ENCODE measurements around the gene CNTNAP2. TPM values are rescaled to one million over a fixed set of nuclear protein-coding genes. Genes with fewer than 3 reads are reported as not detected.

Gene CNTNAP2
- total RNA-seq, 4 donors from 2014 or later, result 0.42 TPM; not detected in 3

DNA sequence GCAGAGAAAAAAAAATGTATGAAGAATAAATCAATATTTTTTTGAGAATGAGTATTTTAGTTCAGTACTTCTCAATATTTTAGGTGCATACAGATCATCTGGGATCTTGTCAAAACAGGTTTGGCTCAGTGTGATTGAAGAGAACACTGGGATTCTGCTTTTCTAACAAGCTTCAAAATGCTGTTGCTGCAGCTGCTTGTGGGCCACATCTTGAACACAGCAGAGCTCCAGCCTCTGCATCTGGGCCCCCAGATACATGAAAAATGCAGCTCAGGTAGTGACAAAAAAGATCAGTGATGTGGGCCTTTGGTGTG lies 1296.9 kb downstream of the CNTNAP2 start:
- Histone ChIP-seq H3K27ac (no peak overlapping the region), H3K4me1 (peaks cover 0 to 17% (median 0%) of the 10 kb centered on the region in 4 donors), H3K4me3 (no peak overlapping the region), H3K27me3 (no peaks in the 10 kb centered on the region), H3K9me3 (no peaks in the 10 kb centered on the region), H3K36me3 (no peaks in the 10 kb centered on the region)
- no peak for DNase-seq (ENCODE audit: low spot score in 2 of 2)
- no peak for TF ChIP-seq CTCF (IDR thresholded peaks at IDR 0.05)
- TF ChIP-seq EP300 (IDR thresholded peaks at IDR 0.05), result no peak

- TF ChIP-seq POLR2A (IDR thresholded peaks at IDR 0.05) (no peak), EP300 (IDR thresholded peaks at IDR 0.05) (no peak)
- 88 to 94% methylated on average over 1 of the region's 1 CpG for WGBS, 2 donors
- H3K4me1 ChIP-seq, result peaks cover 0 to 17% (median 0%) of the 10 kb centered on the region in 4 donors
- no peaks in the 10 kb centered on the region for H3K9me3 ChIP-seq
- no peak overlapping the region for H3K27ac ChIP-seq
- H3K27me3 ChIP-seq, result no peaks in the 10 kb centered on the region
- H3K36me3 ChIP-seq, result no peaks in the 10 kb centered on the region
- no peak for DNase-seq (ENCODE audit: low spot score in 2 of 2)
- no peak overlapping the region for H3K4me3 ChIP-seq
These were observed 1299.4 kb downstream of the CNTNAP2 start for GRCh38 chr7:147415991-147416390.

GRCh38 chr7:147418966-147419365 lies 1302.4 kb downstream of the CNTNAP2 start:
- DNase-seq (ENCODE audit: low spot score in 2 of 2), result no peak
- Histone ChIP-seq H3K27me3 (no peaks in the 10 kb centered on the region), H3K4me1 (no peaks in the 10 kb centered on the region), H3K4me3 (no peak overlapping the region), H3K9me3 (no peaks in the 10 kb centered on the region), H3K36me3 (no peaks in the 10 kb centered on the region), H3K27ac (no peak overlapping the region)
- 76 to 77% methylated on average over 3 of the region's 3 CpGs for WGBS, 2 donors
- no peak for TF ChIP-seq EP300 (IDR thresholded peaks at IDR 0.05)
- TF ChIP-seq CTCF (IDR thresholded peaks at IDR 0.05), result no peak
- no peak for TF ChIP-seq POLR2A (IDR thresholded peaks at IDR 0.05)

DNA sequence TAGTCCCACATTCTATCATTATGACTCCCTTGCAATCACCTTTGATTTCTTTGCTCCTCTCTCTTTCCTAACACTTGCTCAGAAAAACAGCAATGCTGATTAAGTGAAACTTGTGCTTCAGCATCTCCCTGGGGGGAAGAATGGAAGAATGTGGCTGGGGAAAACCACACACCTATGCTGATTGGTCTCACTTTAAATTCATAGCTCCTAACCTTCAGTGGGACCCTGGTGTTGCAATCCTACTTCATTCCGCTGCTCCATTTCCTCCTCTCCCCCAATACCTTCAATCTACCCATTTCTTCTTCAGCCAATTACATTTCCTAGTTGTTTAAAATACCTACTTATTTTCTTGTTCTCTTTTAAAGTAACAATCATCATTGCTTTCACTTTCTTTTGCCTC lies 1307.3 kb downstream of the CNTNAP2 start:
- Histone ChIP-seq H3K27me3 (no peaks in the 10 kb centered on the region), H3K4me1 (no peaks in the 10 kb centered on the region), H3K4me3 (no peak overlapping the region), H3K27ac (no peak overlapping the region), H3K36me3 (no peaks in the 10 kb centered on the region), H3K9me3 (no peaks in the 10 kb centered on the region)
- no peak for TF ChIP-seq POLR2A (IDR thresholded peaks at IDR 0.05)
- no peak for TF ChIP-seq EP300 (IDR thresholded peaks at IDR 0.05)
- TF ChIP-seq CTCF (IDR thresholded peaks at IDR 0.05), result no peak
- no peak for DNase-seq (ENCODE audit: low spot score in 2 of 2)
- 100% methylated on average over 1 of the region's 1 CpG for WGBS, 2 donors

- WGBS, 2 donors, result 94 to 97% methylated on average over 1 of the region's 1 CpG
- Histone ChIP-seq H3K27ac (no peak overlapping the region), H3K4me1 (no peaks in the 10 kb centered on the region), H3K4me3 (no peak overlapping the region), H3K27me3 (no peaks in the 10 kb centered on the region), H3K36me3 (no peaks in the 10 kb centered on the region), H3K9me3 (peaks cover 0 to 7% (median 0%) of the 10 kb centered on the region in 4 donors)
- DNase-seq (ENCODE audit: low spot score in 2 of 2), result no peak
- TF ChIP-seq EP300 (IDR thresholded peaks at IDR 0.05) (no peak), POLR2A (IDR thresholded peaks at IDR 0.05) (no peak), CTCF (IDR thresholded peaks at IDR 0.05) (no peak)
These were observed 1311.5 kb downstream of the CNTNAP2 start for GRCh38 chr7:147428075-147428474.

DNA sequence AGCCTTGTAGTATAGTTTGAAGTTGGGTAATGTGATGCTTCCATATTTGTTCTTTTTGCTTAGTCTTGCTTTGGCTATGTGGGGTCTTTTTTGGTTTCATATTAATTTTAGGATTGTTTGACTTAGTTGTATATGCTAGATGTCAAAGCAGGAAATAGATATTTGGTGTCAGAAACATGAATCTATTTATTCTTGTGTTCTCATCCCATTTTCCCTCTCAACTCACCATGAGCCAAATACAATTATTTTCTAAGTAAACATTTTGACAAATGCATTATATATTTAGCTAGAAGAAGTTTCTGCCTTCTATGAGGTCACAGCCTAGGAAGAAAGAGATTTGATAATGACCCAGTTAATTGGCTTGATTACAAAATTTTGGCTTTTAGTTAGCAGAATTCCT lies 1313.4 kb downstream of the CNTNAP2 start:
- TF ChIP-seq CTCF (IDR thresholded peaks at IDR 0.05), result no peak
- TF ChIP-seq POLR2A (IDR thresholded peaks at IDR 0.05), result no peak
- no peak for TF ChIP-seq EP300 (IDR thresholded peaks at IDR 0.05)
- H3K36me3 ChIP-seq, result no peaks in the 10 kb centered on the region

More for the DNA sequence above, 1313.4 kb downstream of the CNTNAP2 start:
- peaks cover 0 to 7% (median 0%) of the 10 kb centered on the region in 4 donors for H3K9me3 ChIP-seq
- H3K4me1 ChIP-seq, result no peaks in the 10 kb centered on the region
- no peak overlapping the region for H3K27ac ChIP-seq
- no peak for DNase-seq (ENCODE audit: low spot score in 2 of 2)
- no peak overlapping the region for H3K4me3 ChIP-seq
- H3K27me3 ChIP-seq, result no peaks in the 10 kb centered on the region

Measured in tibial nerve (tissue), 4 donors.